ENCODE measurements around the gene SASH1. TPM values are rescaled to one million over a fixed set of nuclear protein-coding genes. Genes with fewer than 3 reads are reported as not detected.

Gene SASH1
- total RNA-seq, 1 experiment from 2014 or later, result 27.4 TPM

DNA sequence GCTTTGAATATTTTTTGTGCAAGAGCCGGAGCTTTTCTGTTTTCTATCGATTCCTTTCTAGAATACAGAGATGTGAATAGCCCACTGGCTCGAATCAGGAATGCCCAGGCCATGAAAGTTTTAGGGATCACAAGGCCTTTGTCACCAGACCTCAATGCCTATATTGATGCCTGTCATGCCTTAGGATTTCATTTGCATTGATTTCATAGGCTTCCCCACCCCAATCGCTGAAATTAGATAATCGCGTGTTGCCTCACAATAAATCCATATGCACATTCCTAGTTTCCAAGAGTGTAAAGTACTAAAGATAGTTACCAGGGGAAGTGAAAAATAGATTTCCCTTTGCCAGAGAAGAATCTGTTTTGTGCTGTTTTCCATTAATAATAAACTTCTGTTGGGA is 150.8 kb downstream of the SASH1 start:
- no peak overlapping the region; the same call in 1 of the 2 replicates for H3K27ac Mint-ChIP-seq
- ChIA-PET CTCF (interaction anchor here (0.7 kb wide), 1 partner anchor 29 kb away, joined by 3 read pairs; no protein-coding TSS in a partner anchor), POLR2A (no interaction called here)
- peaks cover 6% of the 10 kb centered on the region; the same call in 1 of the 2 replicates for H3K36me3 Mint-ChIP-seq
- H3K4me1 Mint-ChIP-seq, result no peaks in the 10 kb centered on the region
- TF ChIP-seq MXD4 (CRISPR knock-in tag; IDR thresholded peaks at IDR 0.05; ENCODE audit: borderline replicate concordance) (no peak), NFYB (CRISPR knock-in tag; conservative IDR thresholded peaks at IDR 0.05; ENCODE audit: low read depth) (no peak), RELA (CRISPR knock-in tag; IDR thresholded peaks at IDR 0.05; ENCODE audit: borderline replicate concordance) (no peak), ATF6 (CRISPR knock-in tag; IDR thresholded peaks at IDR 0.05) (no peak), SMAD3 (CRISPR knock-in tag; IDR thresholded peaks at IDR 0.05; ENCODE audit: borderline replicate concordance) (no peak), NR3C1 (CRISPR knock-in tag; conservative IDR thresholded peaks at IDR 0.05; ENCODE audit: low read depth) (no peak), RORB (CRISPR knock-in tag; IDR thresholded peaks at IDR 0.05) (no peak), E2F1 (CRISPR knock-in tag; IDR thresholded peaks at IDR 0.05) (no peak), FOXP4 (CRISPR knock-in tag; IDR thresholded peaks at IDR 0.05) (no peak), PREB (CRISPR knock-in tag; IDR thresholded peaks at IDR 0.05; ENCODE audit: borderline replicate concordance) (no peak), CBFB (CRISPR knock-in tag; IDR thresholded peaks at IDR 0.05; ENCODE audit: low read depth) (no peak), NFATC4 (CRISPR knock-in tag; IDR thresholded peaks at IDR 0.05) (no peak)
- TF ChIP-seq, protein P1, sequence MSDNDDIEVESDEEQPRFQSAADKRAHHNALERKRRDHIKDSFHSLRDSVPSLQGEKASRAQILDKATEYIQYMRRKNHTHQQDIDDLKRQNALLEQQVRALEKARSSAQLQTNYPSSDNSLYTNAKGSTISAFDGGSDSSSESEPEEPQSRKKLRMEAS (CRISPR knock-in tag; IDR thresholded peaks at IDR 0.05), result no peak
- TF ChIP-seq, protein P2, sequence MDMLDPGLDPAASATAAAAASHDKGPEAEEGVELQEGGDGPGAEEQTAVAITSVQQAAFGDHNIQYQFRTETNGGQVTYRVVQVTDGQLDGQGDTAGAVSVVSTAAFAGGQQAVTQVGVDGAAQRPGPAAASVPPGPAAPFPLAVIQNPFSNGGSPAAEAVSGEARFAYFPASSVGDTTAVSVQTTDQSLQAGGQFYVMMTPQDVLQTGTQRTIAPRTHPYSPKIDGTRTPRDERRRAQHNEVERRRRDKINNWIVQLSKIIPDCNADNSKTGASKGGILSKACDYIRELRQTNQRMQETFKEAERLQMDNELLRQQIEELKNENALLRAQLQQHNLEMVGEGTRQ (CRISPR knock-in tag; IDR thresholded peaks at IDR 0.05), result no peak
- TF ChIP-seq, protein P3, sequence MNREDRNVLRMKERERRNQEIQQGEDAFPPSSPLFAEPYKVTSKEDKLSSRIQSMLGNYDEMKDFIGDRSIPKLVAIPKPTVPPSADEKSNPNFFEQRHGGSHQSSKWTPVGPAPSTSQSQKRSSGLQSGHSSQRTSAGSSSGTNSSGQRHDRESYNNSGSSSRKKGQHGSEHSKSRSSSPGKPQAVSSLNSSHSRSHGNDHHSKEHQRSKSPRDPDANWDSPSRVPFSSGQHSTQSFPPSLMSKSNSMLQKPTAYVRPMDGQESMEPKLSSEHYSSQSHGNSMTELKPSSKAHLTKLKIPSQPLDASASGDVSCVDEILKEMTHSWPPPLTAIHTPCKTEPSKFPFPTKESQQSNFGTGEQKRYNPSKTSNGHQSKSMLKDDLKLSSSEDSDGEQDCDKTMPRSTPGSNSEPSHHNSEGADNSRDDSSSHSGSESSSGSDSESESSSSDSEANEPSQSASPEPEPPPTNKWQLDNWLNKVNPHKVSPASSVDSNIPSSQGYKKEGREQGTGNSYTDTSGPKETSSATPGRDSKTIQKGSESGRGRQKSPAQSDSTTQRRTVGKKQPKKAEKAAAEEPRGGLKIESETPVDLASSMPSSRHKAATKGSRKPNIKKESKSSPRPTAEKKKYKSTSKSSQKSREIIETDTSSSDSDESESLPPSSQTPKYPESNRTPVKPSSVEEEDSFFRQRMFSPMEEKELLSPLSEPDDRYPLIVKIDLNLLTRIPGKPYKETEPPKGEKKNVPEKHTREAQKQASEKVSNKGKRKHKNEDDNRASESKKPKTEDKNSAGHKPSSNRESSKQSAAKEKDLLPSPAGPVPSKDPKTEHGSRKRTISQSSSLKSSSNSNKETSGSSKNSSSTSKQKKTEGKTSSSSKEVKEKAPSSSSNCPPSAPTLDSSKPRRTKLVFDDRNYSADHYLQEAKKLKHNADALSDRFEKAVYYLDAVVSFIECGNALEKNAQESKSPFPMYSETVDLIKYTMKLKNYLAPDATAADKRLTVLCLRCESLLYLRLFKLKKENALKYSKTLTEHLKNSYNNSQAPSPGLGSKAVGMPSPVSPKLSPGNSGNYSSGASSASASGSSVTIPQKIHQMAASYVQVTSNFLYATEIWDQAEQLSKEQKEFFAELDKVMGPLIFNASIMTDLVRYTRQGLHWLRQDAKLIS (CRISPR knock-in tag; IDR thresholded peaks at IDR 0.05; ENCODE audit: borderline replicate concordance), result no peak
- TF ChIP-seq, protein P4, sequence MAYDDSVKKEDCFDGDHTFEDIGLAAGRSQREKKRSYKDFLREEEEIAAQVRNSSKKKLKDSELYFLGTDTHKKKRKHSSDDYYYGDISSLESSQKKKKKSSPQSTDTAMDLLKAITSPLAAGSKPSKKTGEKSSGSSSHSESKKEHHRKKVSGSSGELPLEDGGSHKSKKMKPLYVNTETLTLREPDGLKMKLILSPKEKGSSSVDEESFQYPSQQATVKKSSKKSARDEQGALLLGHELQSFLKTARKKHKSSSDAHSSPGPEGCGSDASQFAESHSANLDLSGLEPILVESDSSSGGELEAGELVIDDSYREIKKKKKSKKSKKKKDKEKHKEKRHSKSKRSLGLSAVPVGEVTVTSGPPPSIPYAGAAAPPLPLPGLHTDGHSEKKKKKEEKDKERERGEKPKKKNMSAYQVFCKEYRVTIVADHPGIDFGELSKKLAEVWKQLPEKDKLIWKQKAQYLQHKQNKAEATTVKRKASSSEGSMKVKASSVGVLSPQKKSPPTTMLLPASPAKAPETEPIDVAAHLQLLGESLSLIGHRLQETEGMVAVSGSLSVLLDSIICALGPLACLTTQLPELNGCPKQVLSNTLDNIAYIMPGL (CRISPR knock-in tag; IDR thresholded peaks at IDR 0.05), result no peak
- H3K27me3 Mint-ChIP-seq (ENCODE audit: low read depth), result no peaks in the 10 kb centered on the region
- ATAC-seq, result no peak
- no peak for DNase-seq (ENCODE audit: low spot score)
- H3K9me3 Mint-ChIP-seq, result no peaks in the 10 kb centered on the region
- no peak overlapping the region for H3K4me3 Mint-ChIP-seq

All from WTC11 (cell line).